ENCODE results near the gene TTN.

- TF ChIP-seq CTCF (conservative IDR thresholded peaks at IDR 0.05; ENCODE audit: low read depth, low read length) (no peak), EZH2phosphoT487 (IDR thresholded peaks at IDR 0.05; ENCODE audit: borderline replicate concordance, low read length) (no peak), EZH2 (IDR thresholded peaks at IDR 0.05; ENCODE audit: low read length, unreplicated experiment) (no peak)
These were observed 292.6 kb downstream of the TTN start for GRCh38 chr2:178514664-178515063.

Measured in PC-3 (cell line).